Kidney epithelial cell (primary cell): ENCODE data around the gene SEMA4D. TPM values are rescaled to one million over a fixed set of nuclear protein-coding genes. Genes with fewer than 3 reads are reported as not detected.

ENCODE experiments used
- DNase-seq: peaks from one replicate; pipeline ENCODE4 v3.0.0-alpha.2; 2010; ENCODE audit warnings: low read depth
- H3K27me3 ChIP-seq: 2 replicates; pipeline ENCODE4 v1.6.0; 2011; ENCODE audit warnings: low read length; ENCODE audit not compliant: control insufficient read depth, insufficient read depth
- H3K36me3 ChIP-seq: 2 replicates; pipeline ENCODE4 v1.5.1; 2011; ENCODE audit warnings: low read length; ENCODE audit not compliant: control insufficient read depth, insufficient read depth
- H3K4me3 ChIP-seq: 2 replicates; pipeline ENCODE4 v1.5.1; 2011; ENCODE audit warnings: low read depth, mild to moderate bottlenecking, control low read depth, low read length
- total RNA-seq: library from RNA; depleted of rRNA; stranded (reverse); fragments of >200 nt; gene quantifications from 2 replicates; pipeline ENCODE4 v1.2.3, GENCODE V29; 2015
- TF ChIP-seq, protein P1 (sequence below): IDR thresholded peaks from 2 replicates; pipeline ENCODE4 v1.5.1; 2011; ENCODE audit warnings: mild to moderate bottlenecking, moderate library complexity, low read length, control low read depth, inconsistent platforms; ENCODE audit not compliant: insufficient read depth, poor library complexity, severe bottlenecking

SEMA4D gene
- total RNA-seq, 1 donor from 2014 or later: 30.7 TPM

DNA sequence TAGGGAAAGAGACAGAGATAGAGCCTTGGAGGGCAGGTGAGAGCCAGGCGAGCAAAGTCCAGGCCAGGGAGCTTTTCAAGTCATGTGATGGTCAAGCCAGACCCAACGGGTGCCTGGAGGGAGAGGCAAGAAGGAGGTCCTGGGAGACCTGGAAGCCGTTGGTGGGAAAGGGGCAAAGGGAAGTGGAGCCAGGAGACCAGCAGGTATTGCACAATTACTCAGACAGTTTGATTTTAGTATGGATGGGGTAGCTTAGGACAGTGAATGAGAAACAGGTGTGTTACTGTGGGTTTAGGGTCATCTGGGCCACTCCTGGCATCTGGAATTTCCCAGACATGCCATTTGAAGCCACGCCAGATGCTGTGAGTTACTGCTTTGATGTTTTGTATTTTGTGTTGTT, 174.5 kb downstream of the SEMA4D start:
- TF ChIP-seq, protein P1, sequence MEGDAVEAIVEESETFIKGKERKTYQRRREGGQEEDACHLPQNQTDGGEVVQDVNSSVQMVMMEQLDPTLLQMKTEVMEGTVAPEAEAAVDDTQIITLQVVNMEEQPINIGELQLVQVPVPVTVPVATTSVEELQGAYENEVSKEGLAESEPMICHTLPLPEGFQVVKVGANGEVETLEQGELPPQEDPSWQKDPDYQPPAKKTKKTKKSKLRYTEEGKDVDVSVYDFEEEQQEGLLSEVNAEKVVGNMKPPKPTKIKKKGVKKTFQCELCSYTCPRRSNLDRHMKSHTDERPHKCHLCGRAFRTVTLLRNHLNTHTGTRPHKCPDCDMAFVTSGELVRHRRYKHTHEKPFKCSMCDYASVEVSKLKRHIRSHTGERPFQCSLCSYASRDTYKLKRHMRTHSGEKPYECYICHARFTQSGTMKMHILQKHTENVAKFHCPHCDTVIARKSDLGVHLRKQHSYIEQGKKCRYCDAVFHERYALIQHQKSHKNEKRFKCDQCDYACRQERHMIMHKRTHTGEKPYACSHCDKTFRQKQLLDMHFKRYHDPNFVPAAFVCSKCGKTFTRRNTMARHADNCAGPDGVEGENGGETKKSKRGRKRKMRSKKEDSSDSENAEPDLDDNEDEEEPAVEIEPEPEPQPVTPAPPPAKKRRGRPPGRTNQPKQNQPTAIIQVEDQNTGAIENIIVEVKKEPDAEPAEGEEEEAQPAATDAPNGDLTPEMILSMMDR: no peak
- H3K4me3 ChIP-seq: no peak overlapping the region
- DNase-seq: no peak
- H3K27me3 ChIP-seq: no peaks in the 10 kb centered on the region
- no peaks in the 10 kb centered on the region for H3K36me3 ChIP-seq

DNA sequence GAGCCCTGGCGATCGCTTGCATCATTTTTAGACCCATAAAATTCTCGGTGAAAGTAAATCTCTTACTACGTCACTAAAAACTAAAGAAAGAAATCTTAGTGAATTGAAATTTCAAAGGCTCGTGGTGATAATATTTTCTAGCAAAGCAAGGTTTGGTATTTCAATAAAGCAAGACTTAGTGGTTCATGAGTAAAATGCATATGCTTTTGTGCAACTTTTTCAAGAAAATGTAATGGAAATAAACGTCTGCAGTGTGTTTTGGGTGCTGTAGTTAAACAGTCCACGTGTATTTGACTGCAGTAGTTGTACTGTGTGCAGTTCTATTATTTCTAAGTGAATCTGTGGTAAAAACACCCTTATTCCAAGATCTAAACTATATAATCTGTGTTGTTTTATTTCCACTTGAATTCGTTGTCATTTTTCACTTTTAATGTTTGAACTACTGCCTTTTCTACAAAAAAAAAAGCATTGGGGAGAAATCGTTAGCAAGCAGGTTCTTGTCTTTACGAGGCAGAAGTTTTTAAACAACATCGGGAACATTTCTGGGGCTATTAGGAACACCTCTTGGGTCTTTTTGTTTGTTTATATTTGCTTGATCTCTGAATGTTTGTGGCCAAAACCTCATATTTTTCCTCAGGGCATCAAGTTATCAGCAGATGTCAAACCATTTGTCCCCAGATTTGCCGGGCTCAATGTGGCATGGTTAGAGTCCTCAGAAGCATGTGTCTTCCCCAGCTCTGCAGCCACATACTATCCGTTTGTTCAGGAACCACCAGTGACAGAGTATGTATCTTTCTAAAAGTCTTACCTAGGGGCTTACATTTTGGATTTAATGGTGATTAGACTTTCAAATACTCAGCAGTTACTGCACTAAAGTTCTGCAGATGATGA, 178.7 kb downstream of the SEMA4D start:
- no peaks in the 10 kb centered on the region for H3K27me3 ChIP-seq
- no peak for DNase-seq
- H3K36me3 ChIP-seq: no peaks in the 10 kb centered on the region
- peak overlapping the region; percentile 92 for H3K4me3 ChIP-seq
- TF ChIP-seq, protein P1: no peak

DNA sequence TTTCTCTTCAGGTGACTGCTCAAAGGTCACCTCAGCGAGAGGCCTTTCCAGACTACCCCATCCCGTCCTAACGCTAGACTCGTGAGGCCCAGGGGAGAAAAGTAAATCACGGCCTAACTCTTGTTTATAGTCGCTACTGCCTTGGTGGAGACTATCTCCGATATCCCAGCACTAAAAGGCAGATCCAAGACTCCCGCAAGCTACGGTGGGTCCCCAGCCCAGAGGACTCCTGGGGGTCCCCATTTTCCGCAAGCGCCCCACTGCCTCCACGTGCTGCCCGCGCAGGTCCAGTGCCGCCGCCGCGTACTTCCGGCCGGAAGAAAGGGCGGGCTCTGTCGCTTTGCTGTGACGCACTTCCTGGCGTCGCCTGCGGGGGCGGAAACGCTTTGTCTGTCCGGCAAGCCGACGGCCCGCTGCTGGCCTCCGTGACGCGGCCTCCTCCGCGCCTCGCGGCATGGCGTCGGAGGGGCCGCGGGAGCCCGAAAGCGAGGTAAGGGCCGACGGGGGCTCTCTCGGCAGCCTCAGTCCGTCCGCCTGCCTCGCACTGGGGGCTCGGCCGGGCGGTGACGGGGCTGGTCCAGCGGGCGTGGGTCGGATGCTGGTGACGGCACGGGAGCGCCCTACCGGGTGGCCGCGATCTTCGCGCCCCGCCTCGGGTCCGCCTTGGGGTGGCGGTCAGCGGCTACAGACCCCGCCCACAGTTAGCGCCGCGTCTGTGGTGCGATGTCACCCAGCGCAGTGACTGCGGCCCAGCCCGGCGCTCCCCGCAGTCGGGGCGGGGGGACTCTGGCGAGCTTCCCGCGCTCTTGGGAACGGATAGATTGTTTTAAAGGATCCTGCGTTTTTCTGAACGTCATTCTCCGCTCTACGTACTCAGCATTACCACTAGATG, 179.5 kb downstream of the SEMA4D start, which contains the start of gene SECISBP2:
Gene SECISBP2 (plus strand): TSS at position 378 of the 892 bp plus-strand sequence. CDS start 77 bp downstream, at position 455.
- H3K27me3 ChIP-seq: no peaks in the 10 kb centered on the region
- peak; percentile 80 for DNase-seq
- peak within 1 kb of the TSS; percentile 92 for H3K4me3 ChIP-seq
- TF ChIP-seq, protein P1: peak; percentile 78
- H3K36me3 ChIP-seq: no peaks in the 10 kb centered on the region

DNA sequence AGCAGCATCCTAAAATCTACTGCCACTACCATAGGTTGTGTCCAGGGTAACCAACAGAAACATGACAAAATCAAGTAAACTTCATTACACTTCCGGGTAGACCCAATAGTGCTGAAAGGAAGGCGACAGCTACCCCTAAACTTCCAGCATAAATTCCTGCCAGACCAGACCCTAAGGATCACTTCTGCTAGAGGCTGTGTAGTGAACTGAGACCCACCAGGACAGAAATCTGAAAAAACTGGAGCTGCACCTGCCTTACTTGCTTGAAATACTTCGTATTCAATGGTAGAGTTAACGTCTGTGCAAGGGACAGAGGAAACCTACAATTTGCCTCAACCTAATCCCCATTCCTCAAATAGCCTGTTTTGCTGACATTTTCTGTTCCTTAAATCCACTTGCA, 180.6 kb downstream of the SEMA4D start:
- TF ChIP-seq, protein P1: no peak
- Histone ChIP-seq H3K36me3 (no peaks in the 10 kb centered on the region), H3K4me3 (no peak overlapping the region), H3K27me3 (no peaks in the 10 kb centered on the region)
- no peak for DNase-seq

DNA sequence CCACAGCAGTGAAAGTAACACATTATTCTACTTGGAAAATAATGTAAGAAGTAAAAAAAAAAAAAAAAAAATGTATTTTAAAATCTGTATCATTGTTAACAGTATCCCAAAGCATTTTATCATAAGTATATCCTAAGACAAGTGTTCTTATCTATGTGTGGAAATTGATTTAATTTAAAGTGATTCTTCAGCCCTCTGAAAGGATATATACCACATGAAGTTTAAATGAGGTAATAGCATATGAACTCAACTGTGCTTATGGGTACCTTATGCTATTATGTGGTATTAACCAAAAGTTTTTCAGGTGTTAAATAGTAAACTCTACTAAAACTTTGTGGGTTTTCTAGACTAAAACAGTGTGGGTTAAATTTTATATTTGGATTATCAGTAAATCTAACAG, 182.4 kb downstream of the SEMA4D start:
- H3K4me3 ChIP-seq: no peak overlapping the region
- H3K27me3 ChIP-seq: no peaks in the 10 kb centered on the region
- DNase-seq: no peak
- H3K36me3 ChIP-seq: no peaks in the 10 kb centered on the region
- TF ChIP-seq, protein P1: no peak
